Forelimb muscle (tissue), 1 donor: ENCODE measurements around the gene IL11RA. TPM values are rescaled to one million over a fixed set of nuclear protein-coding genes. Genes with fewer than 3 reads are reported as not detected.

Experiments
- DNase-seq: peaks from one replicate; pipeline ENCODE4 v3.0.0-alpha.2; 2013; ENCODE audit warnings: low read depth
- polyA plus RNA-seq: library from polyadenylated mRNA; unstranded; fragments of 120-200 nt; gene quantifications from one replicate; pipeline ENCODE4 v1.2.1, GENCODE V29; 2013; ENCODE audit not compliant: insufficient read length

IL11RA gene
- polyA plus RNA-seq, 1 donor, result 105 TPM

DNA sequence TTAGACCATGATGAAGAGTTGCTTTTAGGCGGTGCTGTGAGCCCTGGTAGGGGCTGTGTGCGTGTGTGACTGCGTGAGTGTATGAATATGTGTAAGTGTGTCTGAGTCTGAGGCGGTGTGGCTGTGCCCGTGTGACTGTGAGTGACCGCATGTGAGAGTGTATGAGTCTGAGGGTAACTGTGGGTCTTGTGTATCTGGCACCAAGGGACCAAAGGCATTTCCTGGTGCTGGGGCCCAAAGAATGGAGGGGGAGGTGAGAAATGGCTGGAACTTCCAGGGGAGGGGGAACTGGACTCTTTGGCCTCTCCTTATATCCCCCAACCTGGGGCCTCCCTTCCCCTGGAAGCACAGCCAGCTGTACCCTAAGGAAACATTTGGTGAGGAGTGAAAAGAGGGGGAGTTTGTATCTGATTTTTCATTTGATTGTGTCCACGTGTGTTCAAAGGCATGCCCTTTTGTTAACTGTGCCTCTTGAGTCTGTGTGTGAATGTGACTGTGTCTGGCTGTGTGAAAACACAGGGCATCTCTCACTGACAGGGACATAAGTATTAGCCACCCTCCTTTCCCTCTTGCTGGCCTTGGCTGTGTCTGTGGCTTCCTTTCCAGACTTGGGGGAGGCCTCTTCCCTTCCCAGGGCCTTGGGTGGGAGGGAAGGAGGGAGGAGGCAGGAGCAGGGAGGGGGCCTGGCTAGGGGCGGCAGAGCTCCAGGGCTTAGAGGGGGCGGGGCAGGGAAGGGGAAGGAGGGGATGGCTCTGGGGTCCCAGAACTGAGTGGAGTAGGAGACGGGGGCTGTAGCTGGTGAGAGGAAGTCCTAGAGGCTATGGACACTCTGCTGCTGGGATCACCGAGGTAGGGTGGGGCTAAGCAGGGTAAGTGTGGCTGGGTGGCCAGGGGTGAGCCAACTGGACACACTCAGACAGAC is 1.4 kb downstream of the IL11RA start:
- DNase-seq, result no peak

DNA sequence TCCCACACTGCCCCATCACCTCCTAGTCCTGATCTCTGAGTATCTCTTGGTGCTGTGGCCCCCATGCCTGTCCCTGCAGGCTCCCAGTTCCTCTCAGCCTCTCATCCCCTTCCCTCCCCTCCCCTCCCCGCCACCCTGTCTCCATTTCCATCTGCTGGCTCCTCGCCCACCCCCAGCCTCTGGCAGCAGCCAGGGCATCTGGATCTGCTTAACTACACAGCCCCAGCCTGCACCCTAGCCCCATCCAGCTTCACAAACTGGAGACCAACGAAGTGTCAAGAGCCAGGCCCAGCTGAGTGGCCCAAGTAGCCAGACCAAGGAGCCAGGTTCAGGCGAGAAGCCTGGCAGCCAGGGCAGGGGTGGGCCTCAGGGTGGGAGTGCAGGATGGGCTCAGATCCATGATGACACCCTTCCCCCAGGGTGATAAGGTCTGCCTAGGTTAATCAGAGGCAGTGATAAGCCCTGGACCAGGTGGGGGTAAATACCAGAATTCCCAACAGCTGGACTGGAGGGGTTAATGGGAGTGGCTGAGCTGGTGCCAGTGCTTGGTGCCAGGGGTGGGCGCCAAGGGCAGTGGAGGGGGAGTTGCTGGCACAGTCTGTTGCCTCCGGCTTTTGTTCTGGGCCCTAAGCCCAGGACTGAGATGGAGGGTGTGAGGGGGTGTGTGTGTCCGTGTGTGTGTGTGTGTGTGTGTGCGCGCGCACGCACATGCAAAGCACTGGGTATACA is 2.5 kb downstream of the IL11RA start:
- DNase-seq, result no peak

GRCh38 chr9:34655394-34655793 is 3.4 kb downstream of the IL11RA start:
- DNase-seq, result no peak

DNA sequence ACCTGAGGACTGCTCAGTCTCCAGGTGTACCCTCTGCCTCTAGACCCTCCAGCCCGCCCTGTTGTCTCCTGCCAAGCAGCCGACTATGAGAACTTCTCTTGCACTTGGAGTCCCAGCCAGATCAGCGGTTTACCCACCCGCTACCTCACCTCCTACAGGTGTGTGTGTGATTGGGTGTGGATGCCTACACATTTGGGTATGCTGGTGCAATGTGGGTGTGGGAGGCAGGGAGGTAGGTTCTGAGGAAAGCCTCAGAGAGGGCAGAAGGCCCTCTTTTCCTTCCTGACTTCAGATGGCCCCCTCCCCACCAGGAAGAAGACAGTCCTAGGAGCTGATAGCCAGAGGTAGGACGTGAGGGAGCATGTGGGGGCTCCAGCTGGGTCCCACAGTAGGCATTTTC is 5.0 kb downstream of the IL11RA start:
- no peak for DNase-seq

DNA sequence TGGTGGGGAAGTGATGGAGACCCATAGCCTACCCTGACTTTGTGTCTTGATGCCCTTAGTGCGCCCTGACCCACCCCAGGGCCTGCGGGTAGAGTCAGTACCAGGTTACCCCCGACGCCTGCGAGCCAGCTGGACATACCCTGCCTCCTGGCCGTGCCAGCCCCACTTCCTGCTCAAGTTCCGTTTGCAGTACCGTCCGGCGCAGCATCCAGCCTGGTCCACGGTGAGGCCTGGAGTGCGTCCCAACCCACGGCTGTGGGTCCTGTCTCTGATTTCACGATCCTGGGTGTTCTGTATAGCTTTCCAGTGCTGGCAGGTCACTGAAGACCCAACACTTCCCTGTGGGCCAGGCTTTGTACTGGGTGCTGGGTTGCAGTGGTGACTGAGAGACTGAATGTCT is 6.5 kb downstream of the IL11RA start:
- DNase-seq, result no peak

GRCh38 chr9:34659592-34660253 is 7.7 kb downstream of the IL11RA start:
- no peak for DNase-seq

DNA sequence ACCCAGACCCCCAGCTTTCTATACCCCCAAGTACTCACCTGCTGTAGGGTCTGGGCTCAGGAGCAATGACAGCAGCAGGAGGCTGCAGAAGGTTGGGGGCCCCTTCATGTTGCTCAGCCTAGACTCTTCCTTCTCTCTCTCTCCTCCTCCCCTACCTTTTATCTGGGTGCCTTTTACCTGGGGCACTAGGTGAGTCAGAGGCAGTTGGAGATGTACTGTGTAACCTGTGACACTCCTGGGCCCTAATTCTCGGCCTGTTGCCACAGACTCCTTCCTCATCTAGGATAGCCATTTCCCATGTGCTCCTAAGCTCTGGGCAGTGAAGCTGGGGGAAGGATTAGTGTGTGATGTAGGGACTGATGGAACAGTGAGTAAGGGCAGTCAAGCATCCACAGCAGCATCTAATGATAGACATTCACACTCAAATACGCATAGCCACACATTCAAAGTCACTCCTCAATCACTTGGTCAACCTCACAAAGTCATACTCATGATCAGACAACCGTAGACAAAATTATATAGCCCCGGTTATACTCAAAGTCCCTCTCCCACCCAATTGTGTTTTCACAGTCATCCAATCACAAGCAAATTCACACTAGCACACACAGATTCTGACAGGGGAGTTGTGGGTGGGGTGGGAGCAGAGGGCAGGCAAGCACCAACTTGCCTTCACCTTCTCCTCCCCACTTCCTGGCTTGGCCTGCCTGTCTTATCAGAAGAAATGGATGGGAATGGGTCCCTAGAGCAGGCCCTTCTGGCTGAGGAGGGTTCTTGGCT is 10.7 kb downstream of the IL11RA start, which contains the start of gene CCL27:
Gene CCL27 (minus strand): TSS at position 132 of the 777 bp plus-strand sequence. CDS start 24 bp downstream, at position 108.
- DNase-seq, result no peak

DNA sequence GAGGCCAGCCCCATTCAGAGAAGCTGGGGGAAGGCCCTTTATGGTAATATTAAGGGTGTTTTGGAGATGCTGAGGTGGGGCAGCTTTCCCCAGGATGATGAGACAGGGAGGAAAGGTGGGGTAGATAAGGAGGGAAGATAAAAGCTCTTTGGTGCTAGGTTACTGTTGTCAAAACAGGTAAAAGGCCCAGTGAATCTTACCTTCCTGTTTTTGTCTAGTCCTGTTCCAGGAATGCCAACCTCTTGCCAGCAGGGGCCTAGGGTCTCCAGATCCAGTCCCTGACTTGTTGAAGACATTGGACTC is 11.3 kb downstream of the IL11RA start:
- DNase-seq, result no peak

GRCh38 chr9:34664281-34665066 is 12.5 kb downstream of the IL11RA start:
- DNase-seq, result no peak

DNA sequence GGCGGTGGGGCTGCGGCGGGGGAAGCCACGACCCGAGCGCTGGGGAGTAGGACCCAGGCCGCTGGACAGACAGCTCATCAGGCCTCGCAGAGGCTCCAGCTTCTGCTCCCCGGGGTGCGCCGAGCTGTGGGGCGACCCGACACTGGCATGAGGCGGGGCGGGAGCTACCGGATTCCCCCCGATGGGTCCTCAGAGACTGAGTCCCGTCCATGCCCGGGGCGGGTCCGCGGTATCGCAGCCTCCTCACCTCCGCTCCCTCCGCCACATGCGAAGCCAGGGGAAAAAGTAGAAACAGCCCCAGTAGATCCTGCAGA is 13.0 kb downstream of the IL11RA start:
- DNase-seq, result no peak

GRCh38 chr9:34665381-34666250 is 13.6 kb downstream of the IL11RA start:
- DNase-seq, result peak; percentile 85

DNA sequence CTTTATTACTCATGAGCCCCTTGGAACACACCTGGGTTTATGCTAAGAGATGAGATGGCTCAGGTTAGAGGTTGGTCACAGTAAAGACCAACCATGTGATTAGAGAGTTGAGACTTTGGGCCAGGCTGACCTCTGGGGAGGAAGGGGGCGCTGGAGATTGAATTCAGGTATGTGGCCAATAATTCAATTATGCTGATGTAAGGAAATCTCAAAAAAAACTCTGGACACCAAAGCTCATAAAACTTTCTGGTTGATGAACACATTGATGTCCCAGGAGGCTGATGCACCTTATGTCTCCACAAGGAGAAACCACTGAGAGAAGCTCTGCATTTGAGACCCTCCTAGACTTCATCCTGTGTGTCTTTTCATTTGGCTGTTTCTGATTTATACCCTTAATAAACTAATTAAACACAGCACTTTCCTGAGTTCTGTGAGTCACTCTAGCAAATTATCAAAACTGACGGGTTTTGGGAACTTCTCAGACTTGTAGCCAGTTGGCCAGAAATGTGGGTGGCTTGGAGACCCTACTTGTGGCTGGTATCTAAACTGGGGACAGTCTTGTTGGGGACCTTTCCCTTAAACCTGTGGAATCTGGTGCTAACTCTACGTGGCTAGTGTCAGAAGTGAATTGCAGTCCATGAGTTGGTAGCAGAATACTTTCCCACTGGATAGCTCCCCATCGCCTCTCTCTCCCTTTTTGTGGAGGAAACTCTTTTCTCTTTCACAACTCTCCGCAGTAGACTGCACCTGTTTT is 18.0 kb downstream of the IL11RA start:
- no peak for DNase-seq

GRCh38 chr9:34671307-34671706 is 19.3 kb downstream of the IL11RA start:
- DNase-seq, result no peak

- DNase-seq, result no peak
Observed at GRCh38 chr9:34674440-34674839, 22.5 kb downstream of the IL11RA start.

DNA sequence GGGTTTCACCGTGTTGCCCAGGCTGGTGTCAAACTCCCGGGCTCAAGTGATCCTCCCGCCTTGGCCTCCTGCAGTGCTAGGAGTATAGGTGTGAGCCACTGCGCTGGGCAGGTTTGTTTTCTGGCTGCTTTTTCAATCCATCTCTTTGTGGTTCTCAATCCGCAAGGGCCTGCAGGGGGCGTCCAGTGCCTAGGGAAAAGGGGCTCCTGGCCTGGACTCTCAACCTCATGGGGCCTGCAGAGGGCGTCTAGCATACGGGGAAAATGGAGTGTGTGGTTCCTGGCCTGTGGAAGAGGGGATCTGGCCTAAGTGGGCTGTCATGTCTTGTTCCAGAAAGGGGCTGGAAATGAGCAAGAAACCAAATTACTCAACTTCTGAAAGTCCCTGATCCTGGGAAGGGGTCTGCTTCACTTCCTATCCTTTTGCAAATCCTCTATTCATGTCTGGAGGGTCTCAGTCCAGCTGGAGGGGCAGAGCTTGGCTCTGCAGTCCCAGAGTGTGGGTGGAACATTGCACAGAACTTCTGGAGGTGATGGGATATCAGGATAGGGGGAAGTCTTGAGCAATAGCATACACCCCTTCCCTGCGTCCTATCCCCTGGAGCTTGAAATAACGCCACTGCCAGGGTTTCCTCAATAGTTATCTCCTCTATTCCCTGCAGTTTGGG is 23.2 kb downstream of the IL11RA start:
- DNase-seq, result no peak

GRCh38 chr9:34675869-34676268 is 23.9 kb downstream of the IL11RA start:
- DNase-seq, result no peak

- no peak for DNase-seq
Observed at GRCh38 chr9:34684145-34684544, 32.2 kb downstream of the IL11RA start.

GRCh38 chr9:34684816-34685215 is 32.8 kb downstream of the IL11RA start:
- DNase-seq, result no peak

- DNase-seq, result no peak
Observed at GRCh38 chr9:34685591-34685990, 33.6 kb downstream of the IL11RA start.
